GM06990 (cell line): Measurements from ENCODE around the gene XCR1.

Source experiments
- DNase-seq: peaks from one replicate; pipeline ENCODE4 v3.0.0-alpha.2; 2011; ENCODE audit not compliant: insufficient read length; ENCODE audit errors: extremely low read depth
- H3K27me3 ChIP-seq: replicated peaks from 2 replicates; pipeline ENCODE4 v1.6.0; 2011; ENCODE audit warnings: low read length; ENCODE audit not compliant: control insufficient read depth, insufficient read depth
- H3K36me3 ChIP-seq: 2 replicates; pipeline ENCODE4 v1.5.1; 2011; ENCODE audit warnings: low read length; ENCODE audit not compliant: control insufficient read depth, insufficient read depth
- H3K4me3 ChIP-seq: replicated peaks from 2 replicates; pipeline ENCODE4 v1.5.1; 2011; ENCODE audit warnings: low read depth, mild to moderate bottlenecking, control low read depth, low read length
- TF ChIP-seq, protein P1 (sequence below): IDR thresholded peaks from 2 replicates; pipeline ENCODE4 v1.5.1; 2011; ENCODE audit warnings: low read length, control low read depth, mild to moderate bottlenecking, inconsistent platforms; ENCODE audit not compliant: insufficient read depth, poor library complexity, severe bottlenecking

The XCR1 gene

DNA sequence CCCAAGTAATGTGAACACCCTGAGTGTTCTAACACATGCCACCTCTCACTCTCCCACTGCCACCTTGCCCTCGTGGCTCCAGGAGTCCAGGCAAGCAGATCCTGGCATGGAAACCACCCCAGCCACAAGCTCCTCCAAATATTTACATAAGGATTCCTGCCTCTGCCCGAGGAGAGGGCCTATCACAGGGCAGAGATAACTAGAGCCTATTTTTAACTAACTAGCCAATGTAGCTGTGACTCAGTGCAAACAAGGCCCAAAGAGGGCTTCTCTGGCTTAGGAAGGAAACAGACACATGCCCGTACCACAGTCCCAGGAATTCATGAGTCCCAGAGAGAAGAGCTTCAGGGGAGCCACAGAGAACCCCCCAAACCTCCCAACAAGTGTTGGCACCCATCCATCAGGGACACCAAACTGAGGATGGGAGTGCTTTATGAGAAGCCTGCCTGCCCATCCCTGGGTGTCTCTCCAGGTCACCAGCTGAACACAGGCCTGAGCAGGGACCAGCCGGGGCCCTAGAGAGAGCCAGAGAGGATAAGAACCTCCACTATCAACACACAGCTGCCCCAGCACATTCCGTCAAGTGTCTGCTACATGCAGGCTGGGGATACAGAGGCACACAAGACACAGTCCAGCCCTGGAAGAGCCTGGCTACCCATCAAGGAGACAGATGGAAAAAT is 40.8 kb downstream of the XCR1 start:
- Histone ChIP-seq H3K4me3 (no peak overlapping the region), H3K27me3 (no peaks in the 10 kb centered on the region), H3K36me3 (peaks cover 5% of the 10 kb centered on the region)
- TF ChIP-seq, protein P1, sequence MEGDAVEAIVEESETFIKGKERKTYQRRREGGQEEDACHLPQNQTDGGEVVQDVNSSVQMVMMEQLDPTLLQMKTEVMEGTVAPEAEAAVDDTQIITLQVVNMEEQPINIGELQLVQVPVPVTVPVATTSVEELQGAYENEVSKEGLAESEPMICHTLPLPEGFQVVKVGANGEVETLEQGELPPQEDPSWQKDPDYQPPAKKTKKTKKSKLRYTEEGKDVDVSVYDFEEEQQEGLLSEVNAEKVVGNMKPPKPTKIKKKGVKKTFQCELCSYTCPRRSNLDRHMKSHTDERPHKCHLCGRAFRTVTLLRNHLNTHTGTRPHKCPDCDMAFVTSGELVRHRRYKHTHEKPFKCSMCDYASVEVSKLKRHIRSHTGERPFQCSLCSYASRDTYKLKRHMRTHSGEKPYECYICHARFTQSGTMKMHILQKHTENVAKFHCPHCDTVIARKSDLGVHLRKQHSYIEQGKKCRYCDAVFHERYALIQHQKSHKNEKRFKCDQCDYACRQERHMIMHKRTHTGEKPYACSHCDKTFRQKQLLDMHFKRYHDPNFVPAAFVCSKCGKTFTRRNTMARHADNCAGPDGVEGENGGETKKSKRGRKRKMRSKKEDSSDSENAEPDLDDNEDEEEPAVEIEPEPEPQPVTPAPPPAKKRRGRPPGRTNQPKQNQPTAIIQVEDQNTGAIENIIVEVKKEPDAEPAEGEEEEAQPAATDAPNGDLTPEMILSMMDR = no peak
- no peak for DNase-seq

DNA sequence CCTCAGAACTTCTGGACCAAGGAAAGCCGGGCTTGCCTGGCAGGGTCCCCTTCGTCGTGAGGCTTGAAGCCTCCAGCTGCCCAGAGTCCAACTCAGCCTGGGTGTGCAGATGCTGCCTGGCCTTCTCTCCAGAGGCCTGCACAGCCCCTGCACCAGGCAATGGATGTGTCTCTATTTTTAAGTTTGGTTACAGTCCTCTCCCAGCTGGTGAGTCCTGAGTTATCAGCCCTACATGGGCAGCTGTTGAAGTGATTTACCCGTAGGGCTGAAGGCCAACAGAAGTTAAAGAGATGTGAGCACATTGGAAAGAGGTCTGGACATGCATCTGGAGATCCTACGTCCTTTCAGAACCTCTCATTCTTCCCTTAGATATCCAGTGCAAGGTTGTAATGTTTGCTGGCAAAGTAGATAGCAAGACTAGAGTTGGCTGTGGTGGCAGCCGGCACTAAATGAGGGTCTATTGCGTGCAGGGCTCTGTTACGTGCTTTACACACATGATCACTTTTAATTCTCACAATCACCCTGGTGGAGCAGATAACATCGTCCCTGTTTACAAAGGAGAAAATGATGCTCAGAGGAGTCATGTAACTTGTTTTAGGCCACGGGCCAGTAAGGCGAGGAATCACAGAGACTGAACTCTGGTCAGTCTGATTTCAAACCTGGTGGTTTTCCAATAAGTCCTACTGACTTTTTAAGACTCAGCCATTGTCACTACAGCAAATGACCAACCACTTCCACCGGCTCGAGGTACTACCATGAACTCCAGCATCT is 41.6 kb downstream of the XCR1 start:
- H3K4me3 ChIP-seq = no peak overlapping the region
- no peak for DNase-seq
- no peaks in the 10 kb centered on the region for H3K27me3 ChIP-seq
- TF ChIP-seq, protein P1 = no peak
- peaks cover 5% of the 10 kb centered on the region for H3K36me3 ChIP-seq

DNA sequence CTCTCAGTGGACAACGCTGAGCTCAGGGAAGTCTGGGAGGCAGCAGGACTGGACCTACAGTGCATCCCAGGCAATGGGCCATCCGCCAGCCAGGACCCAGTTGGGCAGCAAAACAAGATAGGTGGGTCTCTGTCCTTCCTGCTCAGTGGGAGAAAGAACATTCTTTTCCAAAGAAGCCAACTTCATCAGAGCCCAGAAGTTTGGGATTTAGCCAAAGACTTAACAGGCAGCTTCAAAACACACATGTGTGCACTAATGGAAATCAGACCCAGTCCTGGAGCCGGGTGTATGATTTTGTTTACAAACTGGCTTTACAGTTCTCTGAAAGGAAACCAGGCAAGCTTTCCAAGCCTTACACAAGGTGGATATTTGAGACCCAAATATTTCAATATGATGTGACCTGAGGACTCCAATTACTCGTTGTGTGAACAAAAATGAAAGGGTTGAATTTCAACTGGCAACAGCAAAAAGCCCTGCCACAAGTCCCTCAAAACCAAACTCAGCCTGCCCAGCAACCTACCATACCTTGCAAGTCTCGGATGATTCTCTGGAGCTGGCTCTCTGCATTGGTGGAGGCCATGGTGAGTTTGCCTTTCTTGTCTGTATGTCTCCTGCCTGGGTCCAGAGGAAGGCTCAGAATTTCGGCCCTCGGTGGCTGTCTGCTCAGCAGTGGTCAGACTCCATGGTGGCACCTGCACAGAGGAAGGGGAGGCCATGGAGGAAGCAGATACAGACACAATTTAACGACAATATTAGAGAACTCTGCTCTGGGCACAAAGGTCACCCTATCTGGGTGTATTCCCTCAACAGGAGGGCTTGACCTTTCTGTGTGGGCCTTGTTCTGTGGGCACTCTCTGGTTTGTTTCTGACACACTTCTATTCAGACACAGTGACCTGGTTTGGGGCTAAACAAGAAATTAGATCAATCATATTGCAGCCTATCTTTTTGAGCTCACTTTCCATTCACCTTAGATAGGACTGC is 42.7 kb downstream of the XCR1 start:
- no peak for DNase-seq
- peaks cover 5% of the 10 kb centered on the region for H3K36me3 ChIP-seq
- H3K27me3 ChIP-seq = no peaks in the 10 kb centered on the region
- TF ChIP-seq, protein P1 = no peak
- H3K4me3 ChIP-seq = no peak overlapping the region

DNA sequence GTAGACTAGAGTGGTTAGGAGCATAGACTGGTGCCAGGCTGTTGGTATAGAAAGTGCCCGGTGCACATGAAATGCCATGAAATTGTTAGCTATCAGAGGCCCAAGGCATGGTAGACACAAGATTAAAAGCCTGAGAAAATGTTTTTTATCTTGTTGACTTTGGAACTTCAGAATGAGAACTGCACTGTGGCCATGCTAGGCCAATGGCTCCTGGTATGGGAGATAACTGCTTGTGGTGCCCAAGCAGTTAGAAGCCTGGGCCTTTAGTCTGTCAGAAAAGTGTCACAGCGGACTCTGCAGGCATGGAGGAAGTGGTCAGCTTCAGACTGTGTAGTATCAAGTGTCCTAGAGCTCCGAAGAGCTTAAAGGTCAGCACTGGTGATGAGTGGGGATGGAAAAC is 43.5 kb downstream of the XCR1 start:
- no peak overlapping the region for H3K4me3 ChIP-seq
- peaks cover 7% of the 10 kb centered on the region for H3K36me3 ChIP-seq
- DNase-seq = no peak
- TF ChIP-seq, protein P1 = no peak
- H3K27me3 ChIP-seq = no peaks in the 10 kb centered on the region

DNA sequence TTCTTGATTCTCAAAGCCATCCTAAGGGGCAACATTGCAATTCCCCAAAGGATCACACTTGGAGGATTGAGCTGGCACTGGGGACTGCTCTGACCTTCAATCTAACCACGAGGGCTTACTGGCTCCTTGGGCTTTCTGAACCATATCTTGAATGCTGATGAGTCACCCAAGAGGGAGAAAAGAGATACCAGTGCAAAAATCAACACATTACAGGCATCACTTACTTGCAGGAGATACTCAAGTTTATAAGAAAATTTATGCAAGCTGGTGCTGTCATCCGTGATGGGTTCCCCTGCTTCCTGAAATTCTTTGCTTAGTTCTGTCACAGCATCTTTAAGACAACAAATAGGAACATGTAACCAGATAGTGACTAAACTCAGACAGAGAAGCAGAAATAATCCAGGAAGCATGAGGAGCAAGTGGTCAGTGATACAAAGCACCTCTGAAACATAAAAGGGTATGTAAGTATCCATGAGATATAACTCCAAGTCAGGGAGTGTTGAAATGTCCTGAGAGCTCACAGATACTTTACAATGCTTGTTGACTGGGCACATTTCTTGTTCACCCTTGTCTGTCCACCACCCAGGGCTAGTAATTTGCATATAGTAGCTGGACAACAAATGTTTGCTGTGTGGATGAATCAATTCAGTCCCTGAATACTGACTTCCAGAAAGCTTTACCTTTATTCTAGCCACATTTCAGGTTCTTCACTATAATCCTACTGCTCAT is 45.8 kb downstream of the XCR1 start:
- Histone ChIP-seq H3K27me3 (no peaks in the 10 kb centered on the region), H3K36me3 (peaks cover 8% of the 10 kb centered on the region), H3K4me3 (no peak overlapping the region)
- TF ChIP-seq, protein P1 = no peak
- no peak for DNase-seq
